Ectodermal cell (in vitro differentiated cells): ENCODE measurements around the gene VWDE.

ENCODE experiments used
- H3K27ac ChIP-seq: 2 replicates; pipeline ENCODE4 v1.7.0; 2013; ENCODE audit warnings: mild to moderate bottlenecking, low read depth, low read length; ENCODE audit not compliant: insufficient read depth, poor library complexity, severe bottlenecking
- H3K27me3 ChIP-seq: 2 replicates; pipeline ENCODE4 v1.7.0; 2013; ENCODE audit warnings: mild to moderate bottlenecking, low read length; ENCODE audit not compliant: insufficient read depth, control insufficient read depth, poor library complexity, severe bottlenecking
- H3K36me3 ChIP-seq: one replicate; pipeline ENCODE4 v1.7.0; 2013; ENCODE audit warnings: low read length; ENCODE audit not compliant: control insufficient read depth, insufficient read depth
- H3K4me1 ChIP-seq: one replicate; pipeline ENCODE4 v1.7.0; 2013; ENCODE audit warnings: low read length; ENCODE audit not compliant: control insufficient read depth, insufficient read depth
- H3K4me3 ChIP-seq: 2 replicates; pipeline ENCODE4 v1.7.0; 2013; ENCODE audit warnings: low read depth, low read length, control low read depth; ENCODE audit not compliant: insufficient read depth
- H3K9me3 ChIP-seq: 2 replicates; pipeline ENCODE4 v1.7.0; 2013; ENCODE audit warnings: mild to moderate bottlenecking, low read length, moderate library complexity; ENCODE audit not compliant: control insufficient read depth
- WGBS, 2 experiments: methylation state at CpG; one replicate each; pipeline ENCODE4 v1.1.7; 2013; ENCODE audit warnings: missing lambda C conversion rate in 2 of 2; 5-methylcytosine and 5-hydroxymethylcytosine counted together

Gene VWDE

DNA sequence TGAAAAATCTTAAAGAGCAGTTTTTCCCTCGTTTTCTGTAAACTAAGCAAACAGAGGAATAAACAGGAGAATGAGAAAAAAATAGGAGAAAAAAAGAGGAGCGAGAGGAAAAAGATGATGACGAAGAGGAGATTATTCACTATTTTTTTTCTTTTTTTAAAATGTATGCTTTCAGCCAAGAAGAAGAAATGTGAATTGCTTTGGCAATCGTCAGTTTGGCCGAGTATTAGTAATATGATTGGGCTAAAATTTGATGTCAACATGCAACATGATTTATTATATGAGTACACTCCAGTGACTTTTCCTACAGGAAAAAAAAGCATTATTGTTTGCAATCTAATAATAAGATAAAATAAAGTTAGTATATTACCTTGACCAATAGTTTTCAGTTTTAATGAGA is 26.3 kb downstream of the VWDE start:
- no peaks in the 10 kb centered on the region for H3K36me3 ChIP-seq
- no peaks in the 10 kb centered on the region for H3K9me3 ChIP-seq
- no peaks in the 10 kb centered on the region for H3K4me1 ChIP-seq
- H3K27ac ChIP-seq: no peak overlapping the region
- WGBS, 2 experiments: 93 to 95% methylated on average over 3 to 5 of the region's 5 CpGs
- H3K27me3 ChIP-seq: no peaks in the 10 kb centered on the region
- H3K4me3 ChIP-seq: no peak overlapping the region

DNA sequence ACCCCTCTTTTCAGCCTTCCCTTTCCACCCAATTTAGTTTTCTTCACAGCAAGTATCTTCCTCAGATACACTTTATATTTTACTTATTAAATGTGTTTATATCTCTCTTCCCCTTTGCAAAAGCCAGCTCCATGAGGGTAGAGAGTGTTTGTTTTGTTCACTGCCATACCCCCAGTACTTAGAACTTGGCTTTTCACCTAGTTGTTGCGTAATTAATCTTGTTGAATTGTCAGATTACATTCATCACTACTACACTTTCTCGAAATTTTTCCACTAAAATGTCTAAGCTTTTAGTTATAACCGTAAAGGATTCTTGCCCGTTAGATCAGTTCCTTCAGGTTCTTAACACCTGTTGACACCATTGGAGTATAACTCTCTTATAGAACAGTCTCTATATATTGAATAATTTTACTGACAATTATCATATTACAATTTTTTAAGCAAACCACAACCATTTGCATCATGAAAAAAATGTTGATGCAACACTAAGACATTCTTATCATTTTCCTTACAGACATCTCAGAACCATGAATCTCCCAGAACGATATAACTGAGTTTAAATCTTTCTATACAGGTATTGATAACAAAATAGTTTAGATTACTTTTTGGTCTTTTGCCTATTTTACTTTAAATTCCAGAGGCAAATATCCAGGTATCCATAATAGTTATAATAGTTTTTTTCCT is 29.9 kb downstream of the VWDE start:
- WGBS, 2 experiments: 82 to 92% methylated on average over 4 of the region's 5 CpGs

GRCh38 chr7:12370249-12370648 is 33.4 kb downstream of the VWDE start:
- H3K4me1 ChIP-seq: no peaks in the 10 kb centered on the region
- 94 to 96% methylated on average over 5 to 7 of the region's 7 CpGs for WGBS, 2 experiments

More for the DNA sequence above, 29.9 kb downstream of the VWDE start:
- Histone ChIP-seq H3K4me3 (no peak overlapping the region), H3K27ac (no peak overlapping the region), H3K36me3 (no peaks in the 10 kb centered on the region), H3K9me3 (no peaks in the 10 kb centered on the region), H3K4me1 (no peaks in the 10 kb centered on the region), H3K27me3 (no peaks in the 10 kb centered on the region)

DNA sequence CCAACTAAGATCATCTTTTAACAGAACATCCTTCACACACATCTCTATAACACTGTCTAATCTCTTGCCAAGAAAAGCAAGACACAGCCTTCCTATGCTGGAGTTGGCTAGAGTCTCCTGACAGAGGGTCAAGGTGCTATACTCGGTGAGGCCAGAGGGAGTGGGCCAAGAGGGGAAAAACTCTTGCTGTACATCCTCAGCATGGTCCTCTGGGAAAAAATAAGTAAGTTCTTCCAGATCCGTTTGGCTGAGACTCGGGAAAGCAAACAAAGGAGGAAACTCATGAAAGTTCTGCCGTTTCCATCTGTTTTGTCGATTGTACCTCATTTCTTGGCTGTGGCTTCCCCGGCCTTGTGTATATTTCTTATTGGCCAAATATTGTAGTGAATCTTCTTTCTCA is 33.9 kb downstream of the VWDE start:
- no peaks in the 10 kb centered on the region for H3K9me3 ChIP-seq
- H3K4me3 ChIP-seq: no peak overlapping the region
- H3K27me3 ChIP-seq: no peaks in the 10 kb centered on the region
- no peaks in the 10 kb centered on the region for H3K36me3 ChIP-seq
- no peaks in the 10 kb centered on the region for H3K4me1 ChIP-seq
- 95 to 98% methylated on average over 6 of the region's 6 CpGs for WGBS, 2 experiments
- no peak overlapping the region for H3K27ac ChIP-seq

More at GRCh38 chr7:12370249-12370648, 33.4 kb downstream of the VWDE start:
- no peaks in the 10 kb centered on the region for H3K9me3 ChIP-seq
- no peak overlapping the region for H3K4me3 ChIP-seq
- H3K27ac ChIP-seq: no peak overlapping the region
- H3K36me3 ChIP-seq: no peaks in the 10 kb centered on the region
- H3K27me3 ChIP-seq: no peaks in the 10 kb centered on the region

DNA sequence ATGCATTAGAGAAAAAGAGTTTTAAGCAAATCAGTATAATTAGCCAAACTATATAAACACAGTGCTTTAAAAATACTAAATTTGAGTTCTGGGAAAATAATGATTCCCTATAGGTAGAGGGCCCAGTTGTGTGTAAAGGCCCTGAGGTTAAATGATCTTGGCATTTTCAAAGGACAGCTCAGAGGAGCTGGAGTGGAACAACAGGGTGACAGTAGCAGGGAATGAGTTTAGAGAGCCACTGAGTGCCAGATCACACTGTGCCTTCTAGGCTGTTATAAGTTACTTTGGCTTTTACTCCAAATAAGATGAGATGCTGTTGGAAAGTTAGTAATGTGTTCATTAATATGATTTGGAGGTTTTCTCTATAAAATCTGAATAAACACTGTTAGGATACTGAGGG is 34.6 kb downstream of the VWDE start:
- Histone ChIP-seq H3K9me3 (no peaks in the 10 kb centered on the region), H3K4me3 (no peak overlapping the region), H3K36me3 (no peaks in the 10 kb centered on the region), H3K27ac (no peak overlapping the region), H3K4me1 (no peaks in the 10 kb centered on the region), H3K27me3 (no peaks in the 10 kb centered on the region)

DNA sequence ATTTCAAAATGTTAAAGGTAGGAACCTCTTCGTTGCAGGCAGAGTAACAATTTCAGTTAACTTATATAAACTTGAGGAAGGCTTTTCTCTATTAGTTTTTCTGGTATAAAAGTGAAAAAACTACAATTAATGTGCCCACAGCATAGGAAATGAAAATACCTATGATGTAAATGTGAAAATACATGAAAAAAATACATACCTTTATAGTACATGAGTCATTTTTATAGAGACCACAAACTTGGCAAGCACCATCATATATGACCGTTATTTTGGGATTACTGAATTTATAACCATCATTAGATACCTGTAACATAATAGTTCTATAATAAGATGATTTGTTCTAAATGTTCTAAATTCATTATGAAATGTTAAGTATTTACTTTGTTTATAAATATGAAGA is 42.7 kb downstream of the VWDE start:
- Histone ChIP-seq H3K4me1 (no peaks in the 10 kb centered on the region), H3K27me3 (no peaks in the 10 kb centered on the region), H3K4me3 (no peak overlapping the region), H3K9me3 (no peaks in the 10 kb centered on the region), H3K36me3 (no peaks in the 10 kb centered on the region), H3K27ac (no peak overlapping the region)
- WGBS, 2 experiments: no CpG with 5 or more reads among the region's 2 CpGs

DNA sequence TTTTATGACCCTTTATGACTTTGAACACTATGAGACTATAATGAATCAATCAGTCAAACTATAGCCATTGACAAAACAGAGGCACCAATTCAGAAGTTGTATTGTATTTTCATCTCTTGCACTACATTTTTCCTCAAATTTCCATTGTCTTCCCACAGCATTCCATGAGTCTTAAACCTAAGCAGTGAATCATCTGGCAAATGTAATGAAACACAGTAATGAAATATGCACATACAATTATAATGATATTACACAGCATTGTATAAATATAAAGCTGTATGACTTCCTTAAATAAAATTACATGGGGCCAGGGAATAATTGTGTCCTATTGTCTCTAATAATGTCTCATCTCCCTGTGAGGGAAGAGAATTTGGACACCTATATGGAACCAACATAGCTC is 45.0 kb downstream of the VWDE start:
- no peaks in the 10 kb centered on the region for H3K27me3 ChIP-seq
- no peaks in the 10 kb centered on the region for H3K36me3 ChIP-seq
- no peak overlapping the region for H3K27ac ChIP-seq
- H3K4me3 ChIP-seq: no peak overlapping the region
- H3K9me3 ChIP-seq: no peaks in the 10 kb centered on the region
- no peaks in the 10 kb centered on the region for H3K4me1 ChIP-seq

DNA sequence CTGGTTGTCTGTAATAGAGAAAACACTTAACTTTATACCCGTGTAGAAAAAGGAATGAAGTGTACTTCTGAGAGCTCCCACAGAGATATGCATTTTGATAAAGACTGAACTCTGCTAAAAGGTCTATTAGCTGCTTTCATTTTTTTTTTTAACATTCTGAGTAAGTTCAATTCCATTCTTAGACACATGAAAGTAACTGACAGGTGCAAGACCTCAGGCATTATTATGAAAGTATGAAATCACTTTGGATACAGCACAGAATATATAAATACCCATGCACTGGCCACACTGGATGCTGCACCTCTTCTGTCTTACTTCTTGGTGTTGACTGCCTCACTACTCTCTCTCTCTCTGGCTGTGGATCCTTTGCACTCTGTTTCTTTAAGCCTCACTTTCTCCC is 46.2 kb downstream of the VWDE start:
- Histone ChIP-seq H3K27me3 (no peaks in the 10 kb centered on the region), H3K4me1 (no peaks in the 10 kb centered on the region), H3K9me3 (no peaks in the 10 kb centered on the region), H3K27ac (no peak overlapping the region), H3K4me3 (no peak overlapping the region), H3K36me3 (no peaks in the 10 kb centered on the region)
- WGBS, 2 experiments: 88 to 91% methylated on average over 1 of the region's 1 CpG

DNA sequence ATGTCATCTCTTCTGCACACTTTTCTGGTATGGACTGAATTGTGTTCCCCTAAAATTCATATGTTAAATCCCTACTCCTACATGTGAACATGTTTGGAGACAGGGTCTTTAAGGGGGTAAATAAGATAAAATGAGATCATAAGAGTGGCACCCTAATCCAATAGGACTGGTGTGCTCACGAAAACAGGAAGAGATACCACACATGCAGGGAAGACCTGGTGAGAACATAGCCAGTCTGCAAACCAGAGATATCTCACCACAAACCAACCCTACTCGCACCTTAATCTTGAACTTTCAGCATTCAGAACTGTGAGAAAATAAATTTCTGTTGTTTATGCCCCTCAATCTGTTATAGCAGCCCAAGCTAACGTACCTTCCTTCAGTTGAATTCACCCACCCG is 51.8 kb downstream of the VWDE start:
- no peaks in the 10 kb centered on the region for H3K9me3 ChIP-seq
- no peaks in the 10 kb centered on the region for H3K4me1 ChIP-seq
- H3K27ac ChIP-seq: no peak overlapping the region
- 93 to 94% methylated on average over 4 of the region's 4 CpGs for WGBS, 2 experiments
- no peaks in the 10 kb centered on the region for H3K27me3 ChIP-seq
- H3K36me3 ChIP-seq: no peaks in the 10 kb centered on the region
- H3K4me3 ChIP-seq: no peak overlapping the region

DNA sequence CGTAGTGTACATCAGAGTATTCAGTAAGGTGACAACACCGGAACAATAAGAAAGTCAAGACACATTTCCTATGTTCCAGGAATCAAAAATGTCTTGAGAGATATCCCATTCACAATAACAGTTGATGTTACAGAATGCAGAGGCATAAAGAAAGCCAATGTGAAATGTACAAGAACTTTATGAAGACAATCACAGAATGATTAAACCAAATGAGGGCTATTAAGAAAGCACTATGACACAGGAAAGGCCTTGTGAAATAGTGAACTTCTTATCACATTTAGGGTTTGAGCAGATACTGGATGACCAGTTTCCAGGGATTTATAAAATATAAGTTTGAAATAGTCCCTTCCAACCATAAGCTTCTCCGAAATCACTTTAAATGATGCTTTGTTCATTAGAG is 52.7 kb downstream of the VWDE start:
- H3K9me3 ChIP-seq: no peaks in the 10 kb centered on the region
- 97 to 100% methylated on average over 2 to 3 of the region's 3 CpGs for WGBS, 2 experiments
- no peak overlapping the region for H3K27ac ChIP-seq
- no peaks in the 10 kb centered on the region for H3K4me1 ChIP-seq
- no peaks in the 10 kb centered on the region for H3K36me3 ChIP-seq
- no peaks in the 10 kb centered on the region for H3K27me3 ChIP-seq
- H3K4me3 ChIP-seq: no peak overlapping the region

DNA sequence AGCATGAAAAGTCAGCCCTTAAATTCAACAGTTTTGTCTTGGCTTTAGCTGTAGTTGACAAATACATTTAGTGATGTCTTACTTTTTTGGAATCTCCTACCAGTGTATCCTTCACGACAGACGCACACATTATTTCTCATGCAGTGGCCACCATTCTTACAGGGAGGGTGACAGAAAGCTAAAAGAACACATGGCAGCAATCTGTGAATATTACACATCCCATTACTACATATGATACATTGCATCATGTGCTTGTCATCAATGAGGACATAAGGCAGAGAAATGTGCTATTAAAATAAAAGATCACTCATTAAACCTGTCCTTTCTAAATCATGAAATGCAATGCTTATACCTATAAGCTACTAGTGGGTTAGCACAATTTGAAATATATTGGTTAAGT is 66.6 kb downstream of the VWDE start:
- no peaks in the 10 kb centered on the region for H3K9me3 ChIP-seq
- H3K36me3 ChIP-seq: no peaks in the 10 kb centered on the region
- H3K27ac ChIP-seq: no peak overlapping the region
- no peaks in the 10 kb centered on the region for H3K4me1 ChIP-seq
- H3K4me3 ChIP-seq: no peak overlapping the region
- 89 to 91% methylated on average over 2 of the region's 2 CpGs for WGBS, 2 experiments
- no peaks in the 10 kb centered on the region for H3K27me3 ChIP-seq
